Transverse colon (tissue), 3 donors: ENCODE measurements around the gene SSH2.

ENCODE experiments used
- EP300 ChIP-seq: sonication (generic); formaldehyde crosslinking; IDR thresholded peaks from one replicate; pipeline ENCODE4 v1.6.1; 2017; ENCODE audit warnings: antibody characterized with exemption, low read depth
- TF ChIP-seq, protein P1 (sequence below), 5 experiments: fragments of 200-600 bp in 3 of 5; fragments of 450-650 bp in 2 of 5; sonication (generic) in 3 of 5; IDR thresholded peaks; 1 replicate in 2 of 5; 2 replicates in 3 of 5; pipeline ENCODE4 v1.5.1; 2016 to 2017; ENCODE audit warnings: antibody characterized with exemption in 5 of 5, inconsistent platforms in 3 of 5, mild to moderate bottlenecking in 2 of 5, moderate library complexity in 1 of 5

GRCh38 chr17:29732209-29732608 lies 197.8 kb downstream of the SSH2 start:
- TF ChIP-seq, protein P1, sequence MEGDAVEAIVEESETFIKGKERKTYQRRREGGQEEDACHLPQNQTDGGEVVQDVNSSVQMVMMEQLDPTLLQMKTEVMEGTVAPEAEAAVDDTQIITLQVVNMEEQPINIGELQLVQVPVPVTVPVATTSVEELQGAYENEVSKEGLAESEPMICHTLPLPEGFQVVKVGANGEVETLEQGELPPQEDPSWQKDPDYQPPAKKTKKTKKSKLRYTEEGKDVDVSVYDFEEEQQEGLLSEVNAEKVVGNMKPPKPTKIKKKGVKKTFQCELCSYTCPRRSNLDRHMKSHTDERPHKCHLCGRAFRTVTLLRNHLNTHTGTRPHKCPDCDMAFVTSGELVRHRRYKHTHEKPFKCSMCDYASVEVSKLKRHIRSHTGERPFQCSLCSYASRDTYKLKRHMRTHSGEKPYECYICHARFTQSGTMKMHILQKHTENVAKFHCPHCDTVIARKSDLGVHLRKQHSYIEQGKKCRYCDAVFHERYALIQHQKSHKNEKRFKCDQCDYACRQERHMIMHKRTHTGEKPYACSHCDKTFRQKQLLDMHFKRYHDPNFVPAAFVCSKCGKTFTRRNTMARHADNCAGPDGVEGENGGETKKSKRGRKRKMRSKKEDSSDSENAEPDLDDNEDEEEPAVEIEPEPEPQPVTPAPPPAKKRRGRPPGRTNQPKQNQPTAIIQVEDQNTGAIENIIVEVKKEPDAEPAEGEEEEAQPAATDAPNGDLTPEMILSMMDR (IDR thresholded peaks at IDR 0.05), result no peak
- no peak for TF ChIP-seq EP300
